Measurements from ENCODE around the gene CUX1. TPM values are rescaled to one million over a fixed set of nuclear protein-coding genes. Genes with fewer than 3 reads are reported as not detected.
A peak's percentile ranks its signal among the peaks of the same experiment; 100 is the strongest.

The CUX1 gene
- total RNA-seq, 4 donors from 2014 or later: 64.1 to 142 (median 111) TPM

- peak in 1 of 3 donors; percentile 8 for DNase-seq
- peaks cover 0 to 53% (median 0%) of the 10 kb centered on the region in 3 donors for H3K36me3 ChIP-seq
Observed at GRCh38 chr7:102107474-102108104, 290.2 kb downstream of the CUX1 start.

GRCh38 chr7:102111061-102112041 is 293.9 kb downstream of the CUX1 start:
- no peaks in the 10 kb centered on the region for H3K9me3 ChIP-seq
- no peaks in the 10 kb centered on the region for H3K27me3 ChIP-seq
- no peak overlapping the region for H3K4me3 ChIP-seq
- peak in 1 of 3 donors; percentile 33 for DNase-seq
- no peak for TF ChIP-seq POLR2A (IDR thresholded peaks at IDR 0.05)
- TF ChIP-seq CTCF (IDR thresholded peaks at IDR 0.05): no peak
- no peaks in the 10 kb centered on the region for H3K4me1 ChIP-seq
- H3K36me3 ChIP-seq: peaks cover 0 to 61% (median 0%) of the 10 kb centered on the region in 3 donors
- H3K27ac ChIP-seq: no peak overlapping the region

More at GRCh38 chr7:102107474-102108104, 290.2 kb downstream of the CUX1 start:
- TF ChIP-seq CTCF (IDR thresholded peaks at IDR 0.05) (no peak), POLR2A (IDR thresholded peaks at IDR 0.05) (no peak)
- Histone ChIP-seq H3K27ac (no peak overlapping the region), H3K4me3 (no peak overlapping the region), H3K4me1 (no peaks in the 10 kb centered on the region), H3K9me3 (no peaks in the 10 kb centered on the region), H3K27me3 (no peaks in the 10 kb centered on the region)

- no peak overlapping the region for H3K27ac ChIP-seq
- no peaks in the 10 kb centered on the region for H3K4me1 ChIP-seq
- no peak for DNase-seq
- H3K9me3 ChIP-seq: no peaks in the 10 kb centered on the region
- TF ChIP-seq CTCF (IDR thresholded peaks at IDR 0.05) (no peak), POLR2A (IDR thresholded peaks at IDR 0.05) (no peak)
- H3K36me3 ChIP-seq: peaks cover 0 to 49% (median 0%) of the 10 kb centered on the region in 3 donors
- no peaks in the 10 kb centered on the region for H3K27me3 ChIP-seq
- H3K4me3 ChIP-seq: no peak overlapping the region
Observed at GRCh38 chr7:102115181-102115580, 297.8 kb downstream of the CUX1 start.

- TF ChIP-seq CTCF (IDR thresholded peaks at IDR 0.05) (no peak), POLR2A (IDR thresholded peaks at IDR 0.05) (no peak)
- Histone ChIP-seq H3K9me3 (no peaks in the 10 kb centered on the region), H3K27ac (no peak overlapping the region), H3K4me1 (no peaks in the 10 kb centered on the region), H3K4me3 (no peak overlapping the region), H3K27me3 (no peaks in the 10 kb centered on the region), H3K36me3 (peaks cover 0 to 49% (median 0%) of the 10 kb centered on the region in 3 donors)
- no peak for DNase-seq
Observed at GRCh38 chr7:102115931-102116330, 298.5 kb downstream of the CUX1 start.

- peaks cover 0 to 7% (median 2%) of the 10 kb centered on the region in 4 donors for H3K4me1 ChIP-seq
- no peaks in the 10 kb centered on the region for H3K27me3 ChIP-seq
- DNase-seq: no peak
- H3K36me3 ChIP-seq: peaks cover 0 to 42% (median 0%) of the 10 kb centered on the region in 3 donors
- no peak for TF ChIP-seq POLR2A (IDR thresholded peaks at IDR 0.05)
- no peak overlapping the region for H3K4me3 ChIP-seq
- H3K27ac ChIP-seq: no peak overlapping the region
- no peaks in the 10 kb centered on the region for H3K9me3 ChIP-seq
Observed at GRCh38 chr7:102117743-102118142, 300.3 kb downstream of the CUX1 start.
